GM12873 (cell line): ENCODE results near the gene C2CD4C.

ENCODE experiments used
- CTCF ChIP-seq: IDR thresholded peaks from 2 replicates; pipeline ENCODE4 v1.5.1; 2012; ENCODE audit warnings: low read depth, mild to moderate bottlenecking, moderate library complexity, low read length, control low read depth; ENCODE audit not compliant: insufficient read depth; ENCODE audit errors: missing control alignments

C2CD4C gene

GRCh38 chr19:408902-409515, at the start of gene C2CD4C:
TSS of gene C2CD4C (minus strand) at chr19:409147. CDS start at chr19:408361, 786 bp downstream.
- TF ChIP-seq CTCF: no peak

- TF ChIP-seq CTCF: no peak
These were observed 49.4 kb upstream of the C2CD4C start for GRCh38 chr19:458091-459042.

- TF ChIP-seq CTCF: no peak
These were observed 48.7 kb upstream of the C2CD4C start for GRCh38 chr19:457636-458035.

GRCh38 chr19:456547-457110, 47.7 kb upstream of the C2CD4C start:
- TF ChIP-seq CTCF: no peak

GRCh38 chr19:455851-456546, 47.1 kb upstream of the C2CD4C start:
- TF ChIP-seq CTCF: no peak

GRCh38 chr19:455031-455705, 46.2 kb upstream of the C2CD4C start:
- TF ChIP-seq CTCF: no peak
